Measurements from ENCODE around the gene GPRC5C. TPM values are rescaled to one million over a fixed set of nuclear protein-coding genes. Genes with fewer than 3 reads are reported as not detected.

The GPRC5C gene
- total RNA-seq, 4 donors from 2014 or later, result 41.6 to 96.4 (median 55.1) TPM

- TF ChIP-seq EP300 (IDR thresholded peaks at IDR 0.05), result no peak
- TF ChIP-seq POLR2A (IDR thresholded peaks at IDR 0.05), result no peak
- TF ChIP-seq CTCF (IDR thresholded peaks at IDR 0.05), result no peak
- H3K27ac ChIP-seq, result no peak overlapping the region
- no peaks in the 10 kb centered on the region for H3K9me3 ChIP-seq
- no peaks in the 10 kb centered on the region for H3K27me3 ChIP-seq
- no peaks in the 10 kb centered on the region for H3K4me1 ChIP-seq
- no peak overlapping the region for H3K4me3 ChIP-seq
- DNase-seq (ENCODE audit: low spot score in 2 of 2), result no peak
- no peaks in the 10 kb centered on the region for H3K36me3 ChIP-seq
- 76 to 81% methylated on average over 3 to 5 of the region's 5 CpGs for WGBS, 2 donors
Observed at GRCh38 chr17:74407384-74407783, 24.5 kb upstream of the GPRC5C start.

GRCh38 chr17:74408262-74408661 is 23.6 kb upstream of the GPRC5C start:
- no peak for DNase-seq (ENCODE audit: low spot score in 2 of 2)
- Histone ChIP-seq H3K4me3 (no peak overlapping the region), H3K36me3 (no peaks in the 10 kb centered on the region), H3K27me3 (no peaks in the 10 kb centered on the region), H3K27ac (no peak overlapping the region), H3K9me3 (no peaks in the 10 kb centered on the region), H3K4me1 (no peaks in the 10 kb centered on the region)
- TF ChIP-seq CTCF (IDR thresholded peaks at IDR 0.05) (no peak), POLR2A (IDR thresholded peaks at IDR 0.05) (no peak), EP300 (IDR thresholded peaks at IDR 0.05) (no peak)
- WGBS, 2 donors, result 63 to 69% methylated on average over 3 of the region's 3 CpGs

- no peaks in the 10 kb centered on the region for H3K27me3 ChIP-seq
- WGBS, 2 donors, result 61 to 62% methylated on average over 4 of the region's 4 CpGs
- no peaks in the 10 kb centered on the region for H3K4me1 ChIP-seq
- no peaks in the 10 kb centered on the region for H3K36me3 ChIP-seq
- no peak overlapping the region for H3K27ac ChIP-seq
- TF ChIP-seq EP300 (IDR thresholded peaks at IDR 0.05) (no peak), POLR2A (IDR thresholded peaks at IDR 0.05) (no peak), CTCF (IDR thresholded peaks at IDR 0.05) (no peak)
- H3K9me3 ChIP-seq, result no peaks in the 10 kb centered on the region
- DNase-seq (ENCODE audit: low spot score in 2 of 2), result no peak
- no peak overlapping the region for H3K4me3 ChIP-seq
Observed at GRCh38 chr17:74408815-74409214, 23.1 kb upstream of the GPRC5C start.

- no peaks in the 10 kb centered on the region for H3K27me3 ChIP-seq
- DNase-seq (ENCODE audit: low spot score in 2 of 2), result no peak
- H3K36me3 ChIP-seq, result no peaks in the 10 kb centered on the region
- H3K27ac ChIP-seq, result no peak overlapping the region
- 67 to 77% methylated on average over 2 to 4 of the region's 4 CpGs for WGBS, 2 donors
- no peaks in the 10 kb centered on the region for H3K9me3 ChIP-seq
- TF ChIP-seq POLR2A (IDR thresholded peaks at IDR 0.05) (no peak), CTCF (IDR thresholded peaks at IDR 0.05) (no peak), EP300 (IDR thresholded peaks at IDR 0.05) (no peak)
- no peaks in the 10 kb centered on the region for H3K4me1 ChIP-seq
- no peak overlapping the region for H3K4me3 ChIP-seq
Observed at GRCh38 chr17:74410001-74410443, 21.9 kb upstream of the GPRC5C start.

GRCh38 chr17:74412581-74412980 is 19.3 kb upstream of the GPRC5C start:
- TF ChIP-seq CTCF (IDR thresholded peaks at IDR 0.05) (no peak), EP300 (IDR thresholded peaks at IDR 0.05) (no peak), POLR2A (IDR thresholded peaks at IDR 0.05) (no peak)
- H3K4me3 ChIP-seq, result no peak overlapping the region
- H3K36me3 ChIP-seq, result no peaks in the 10 kb centered on the region
- H3K4me1 ChIP-seq, result no peaks in the 10 kb centered on the region
- H3K9me3 ChIP-seq, result no peaks in the 10 kb centered on the region
- 87 to 90% methylated on average over 8 of the region's 8 CpGs for WGBS, 2 donors
- no peaks in the 10 kb centered on the region for H3K27me3 ChIP-seq
- no peak overlapping the region for H3K27ac ChIP-seq
- DNase-seq (ENCODE audit: low spot score in 2 of 2), result no peak
